HEK293 (cell line): ENCODE data around the gene IGSF21.

ENCODE experiments used
- CTCF ChIA-PET: fragments of 350-600 bp; formaldehyde crosslinking; extraction: SDS; loops from one replicate; lab custom pipeline; 2021; ENCODE audit warnings: antibody characterized with exemption; lab: Yijun Ruan, JAX
- POLR2A ChIA-PET: fragments of 300-600 bp; formaldehyde crosslinking; extraction: SDS; loops from one replicate; lab custom pipeline; 2020; ENCODE audit warnings: antibody characterized with exemption, inconsistent platforms; lab: Yijun Ruan, JAX
- H3K27ac ChIP-seq: fragments of 200-500 bp; sonication (Bioruptor generic); 2 replicates; pipeline ENCODE4 v1.5.1; 2014; ENCODE audit warnings: low read depth, low read length, control low read depth, inconsistent platforms; ENCODE audit errors: extremely low read depth
- H3K36me3 ChIP-seq, 2 experiments: fragments of 200-500 bp in 1 of 2; sonication (Bioruptor generic) in 1 of 2; 1 replicate in 1 of 2; 2 replicates in 1 of 2; pipeline ENCODE4 v1.5.1; 2014 to 2017; ENCODE audit warnings: inconsistent platforms in 2 of 2, low read length in 2 of 2; ENCODE audit not compliant: control insufficient read depth in 2 of 2, insufficient read depth in 1 of 2
- H3K4me1 ChIP-seq: fragments of 200-500 bp; sonication (Bioruptor generic); 2 replicates; pipeline ENCODE4 v1.5.1; 2014; ENCODE audit warnings: mild to moderate bottlenecking, low read length, inconsistent platforms; ENCODE audit not compliant: control insufficient read depth, insufficient read depth
- H3K4me3 ChIP-seq: 2 replicates; pipeline ENCODE4 v1.5.1; 2011; ENCODE audit warnings: low read depth, mild to moderate bottlenecking, control low read depth, low read length, moderate library complexity
- H3K9me3 ChIP-seq: fragments of 200-500 bp; sonication (Bioruptor generic); 2 replicates; pipeline ENCODE4 v1.5.1; 2014; ENCODE audit warnings: low read depth, low read length, inconsistent platforms; ENCODE audit not compliant: control insufficient read depth, insufficient read depth
- BCL6B ChIP-seq: fragments of 450-650 bp; formaldehyde crosslinking; IDR thresholded peaks from 2 replicates; pipeline ENCODE4 v1.5.1; 2017; ENCODE audit warnings: missing biosample characterization, missing genetic modification characterization
- HIC1 ChIP-seq: fragments of 450-650 bp; formaldehyde crosslinking; IDR thresholded peaks from 2 replicates; pipeline ENCODE4 v1.5.1; 2016; ENCODE audit warnings: missing biosample characterization, missing genetic modification characterization
- HOXD13 ChIP-seq: sonication (generic); formaldehyde crosslinking; IDR thresholded peaks from 2 replicates; pipeline ENCODE4 v1.8.0; 2022; ENCODE audit warnings: missing genetic modification reagents, borderline replicate concordance
- IKZF3 ChIP-seq: fragments of 450-650 bp; IDR thresholded peaks from 2 replicates; pipeline ENCODE4 v1.5.0; 2018; ENCODE audit warnings: missing biosample characterization, mild to moderate bottlenecking, missing genetic modification characterization, moderate library complexity
- KLF10 ChIP-seq: fragments of 450-650 bp; IDR thresholded peaks from 2 replicates; pipeline ENCODE4 v1.5.1; 2018; ENCODE audit warnings: missing biosample characterization, mild to moderate bottlenecking, missing genetic modification characterization
- KLF16 ChIP-seq: fragments of 450-650 bp; formaldehyde crosslinking; IDR thresholded peaks from 2 replicates; pipeline ENCODE4 v1.5.1; 2017; ENCODE audit warnings: missing biosample characterization, missing genetic modification characterization
- MEIS1 ChIP-seq: sonication (generic); formaldehyde crosslinking; IDR thresholded peaks from 2 replicates; pipeline ENCODE4 v1.8.1; 2022; ENCODE audit warnings: missing genetic modification reagents, mild to moderate bottlenecking, borderline replicate concordance
- SP2 ChIP-seq: fragments of 450-650 bp; formaldehyde crosslinking; IDR thresholded peaks from 2 replicates; pipeline ENCODE4 v1.5.1; 2016; ENCODE audit warnings: missing biosample characterization, missing genetic modification characterization
- TSHZ1 ChIP-seq: fragments of 450-650 bp; formaldehyde crosslinking; IDR thresholded peaks from 2 replicates; pipeline ENCODE4 v1.5.1; 2016; ENCODE audit warnings: missing biosample characterization, missing genetic modification characterization, borderline replicate concordance
- ZNF10 ChIP-seq: fragments of 450-650 bp; formaldehyde crosslinking; IDR thresholded peaks from 2 replicates; pipeline ENCODE4 v1.5.1; 2017; ENCODE audit warnings: missing biosample characterization, missing genetic modification characterization
- ZNF114 ChIP-seq: fragments of 450-650 bp; formaldehyde crosslinking; IDR thresholded peaks from 2 replicates; pipeline ENCODE4 v1.5.0; 2017; ENCODE audit warnings: missing biosample characterization, missing genetic modification characterization
- ZNF138 ChIP-seq: fragments of 450-650 bp; formaldehyde crosslinking; IDR thresholded peaks from 2 replicates; pipeline ENCODE4 v1.5.1; 2016; ENCODE audit warnings: missing biosample characterization, missing genetic modification characterization, borderline replicate concordance
- ZNF174 ChIP-seq: fragments of 450-650 bp; formaldehyde crosslinking; IDR thresholded peaks from 2 replicates; pipeline ENCODE4 v1.5.0; 2017; ENCODE audit warnings: missing biosample characterization, mild to moderate bottlenecking, missing genetic modification characterization
- ZNF19 ChIP-seq: fragments of 450-650 bp; formaldehyde crosslinking; IDR thresholded peaks from 2 replicates; pipeline ENCODE4; 2016; ENCODE audit warnings: missing biosample characterization, missing genetic modification characterization, low read depth
- ZNF202 ChIP-seq: fragments of 450-650 bp; formaldehyde crosslinking; IDR thresholded peaks from 2 replicates; pipeline ENCODE4 v1.5.1; 2016; ENCODE audit warnings: missing biosample characterization, missing genetic modification characterization, borderline replicate concordance
- ZNF266 ChIP-seq: fragments of 450-650 bp; formaldehyde crosslinking; IDR thresholded peaks from 2 replicates; pipeline ENCODE4 v1.5.1; 2016; ENCODE audit warnings: missing biosample characterization, missing genetic modification characterization, low read depth
- ZNF280C ChIP-seq: fragments of 450-650 bp; formaldehyde crosslinking; IDR thresholded peaks from 2 replicates; pipeline ENCODE4 v1.5.1; 2016; ENCODE audit warnings: missing biosample characterization, missing genetic modification characterization
- ZNF350 ChIP-seq: fragments of 450-650 bp; formaldehyde crosslinking; IDR thresholded peaks from 2 replicates; pipeline ENCODE4 v1.5.0; 2017; ENCODE audit warnings: missing biosample characterization, mild to moderate bottlenecking, missing genetic modification characterization
- ZNF394 ChIP-seq: fragments of 450-650 bp; formaldehyde crosslinking; IDR thresholded peaks from 2 replicates; pipeline ENCODE4 v1.5.1; 2016; ENCODE audit warnings: missing biosample characterization, missing genetic modification characterization, mild to moderate bottlenecking, moderate library complexity, borderline replicate concordance
- ZNF600 ChIP-seq: fragments of 450-650 bp; formaldehyde crosslinking; IDR thresholded peaks from 2 replicates; pipeline ENCODE4 v1.5.1; 2016; ENCODE audit warnings: missing biosample characterization, missing genetic modification characterization
- ZNF624 ChIP-seq: fragments of 450-650 bp; formaldehyde crosslinking; IDR thresholded peaks from 2 replicates; pipeline ENCODE4 v1.5.1; 2017; ENCODE audit warnings: missing biosample characterization, missing genetic modification characterization
- ZNF830 ChIP-seq: fragments of 450-650 bp; IDR thresholded peaks from 2 replicates; pipeline ENCODE4 v1.5.0; 2018; ENCODE audit warnings: missing biosample characterization, missing genetic modification characterization, low read depth, mild to moderate bottlenecking, moderate library complexity
- TF ChIP-seq, protein P1 (sequence below): fragments of 450-650 bp; formaldehyde crosslinking; IDR thresholded peaks from 2 replicates; pipeline ENCODE4 v1.5.1; 2016; ENCODE audit warnings: missing biosample characterization, missing genetic modification characterization

The IGSF21 gene

DNA sequence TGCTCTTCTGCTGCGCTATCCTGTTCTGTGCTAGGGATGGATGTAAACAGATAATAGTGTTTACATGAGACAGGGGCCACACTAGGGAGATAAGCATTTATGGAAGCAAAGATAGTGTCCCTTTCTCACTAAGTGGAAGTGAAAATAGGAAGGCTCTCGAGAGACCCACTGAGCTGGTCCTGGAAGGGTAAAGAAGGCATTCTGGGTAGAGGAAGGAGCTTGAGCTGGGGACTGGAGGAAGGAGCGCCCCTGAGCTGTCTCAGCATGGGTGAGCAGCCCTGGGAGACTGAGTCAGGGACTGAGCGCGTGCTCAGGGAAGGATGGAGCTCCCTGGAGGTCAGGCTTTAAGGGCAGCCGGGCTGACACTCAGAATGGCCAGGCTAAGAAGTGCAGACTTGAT lies 93.3 kb downstream of the IGSF21 start (continued):
- TF ChIP-seq TSHZ1 (tag by site-specific recombination), result no peak
- TF ChIP-seq ZNF394 (tag by site-specific recombination), result no peak
- TF ChIP-seq BCL6B (tag by site-specific recombination), result no peak
- no peak for TF ChIP-seq HIC1
- no peak for TF ChIP-seq KLF10 (tag by site-specific recombination)
- TF ChIP-seq ZNF350 (tag by site-specific recombination), result no peak
- TF ChIP-seq ZNF138, result no peak
- TF ChIP-seq ZNF266 (tag by site-specific recombination), result no peak
- no peak for TF ChIP-seq ZNF10 (tag by site-specific recombination)
- TF ChIP-seq ZNF174 (tag by site-specific recombination), result no peak
- no peak for TF ChIP-seq KLF16 (tag by site-specific recombination)
- TF ChIP-seq IKZF3, result no peak
- no peak for TF ChIP-seq ZNF624 (tag by site-specific recombination)

DNA sequence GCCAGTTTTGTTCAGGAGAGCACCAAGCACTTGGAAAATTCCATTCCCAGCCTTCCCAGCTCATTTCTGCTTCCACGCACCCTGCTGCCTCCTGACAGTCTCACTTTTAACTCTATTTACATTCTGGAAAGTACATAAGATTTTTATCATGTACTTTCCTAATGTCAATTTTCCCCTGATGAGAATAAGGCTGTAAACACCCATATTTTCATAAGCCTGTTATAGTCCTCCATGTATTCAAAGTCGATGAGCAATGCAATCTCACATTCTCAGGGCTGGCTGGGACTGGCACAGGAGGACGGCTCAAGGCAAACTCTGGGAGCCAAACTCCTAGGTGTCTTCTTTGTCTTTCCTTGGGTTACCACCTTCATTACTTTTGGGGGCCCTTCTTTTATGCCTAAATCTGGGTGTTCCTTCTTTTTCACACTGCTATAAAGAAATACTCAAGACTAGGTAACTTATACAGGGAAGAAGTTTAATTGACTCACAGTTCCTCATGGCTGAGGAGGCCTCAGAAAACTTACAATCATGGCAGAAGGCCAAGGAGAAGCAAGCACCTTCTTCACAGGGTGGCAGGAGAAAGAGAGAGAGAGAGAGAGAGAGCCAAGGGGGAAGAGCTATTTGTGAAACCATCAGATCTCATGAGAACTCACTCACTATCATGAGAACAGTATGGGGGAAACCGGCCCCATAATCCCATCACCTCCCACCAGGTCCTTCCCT lies 94.6 kb downstream of the IGSF21 start:
- no peaks in the 10 kb centered on the region for H3K4me1 ChIP-seq
- CTCF ChIA-PET, result no interaction called here
- H3K4me3 ChIP-seq, result no peak overlapping the region
- H3K9me3 ChIP-seq, result no peaks in the 10 kb centered on the region
- H3K27ac ChIP-seq, result no peak overlapping the region
- POLR2A ChIA-PET, result no interaction called here
- no peaks in the 10 kb centered on the region for H3K36me3 ChIP-seq
- TF ChIP-seq HOXD13 (CRISPR knock-in tag) (no peak), ZNF280C (tag by site-specific recombination) (no peak), ZNF19 (tag by site-specific recombination) (no peak), ZNF600 (tag by site-specific recombination) (no peak), ZNF202 (tag by site-specific recombination) (no peak), SP2 (tag by site-specific recombination) (no peak), MEIS1 (CRISPR knock-in tag) (no peak), ZNF830 (tag by site-specific recombination) (no peak), ZNF114 (tag by site-specific recombination) (no peak)
- TF ChIP-seq, protein P1, sequence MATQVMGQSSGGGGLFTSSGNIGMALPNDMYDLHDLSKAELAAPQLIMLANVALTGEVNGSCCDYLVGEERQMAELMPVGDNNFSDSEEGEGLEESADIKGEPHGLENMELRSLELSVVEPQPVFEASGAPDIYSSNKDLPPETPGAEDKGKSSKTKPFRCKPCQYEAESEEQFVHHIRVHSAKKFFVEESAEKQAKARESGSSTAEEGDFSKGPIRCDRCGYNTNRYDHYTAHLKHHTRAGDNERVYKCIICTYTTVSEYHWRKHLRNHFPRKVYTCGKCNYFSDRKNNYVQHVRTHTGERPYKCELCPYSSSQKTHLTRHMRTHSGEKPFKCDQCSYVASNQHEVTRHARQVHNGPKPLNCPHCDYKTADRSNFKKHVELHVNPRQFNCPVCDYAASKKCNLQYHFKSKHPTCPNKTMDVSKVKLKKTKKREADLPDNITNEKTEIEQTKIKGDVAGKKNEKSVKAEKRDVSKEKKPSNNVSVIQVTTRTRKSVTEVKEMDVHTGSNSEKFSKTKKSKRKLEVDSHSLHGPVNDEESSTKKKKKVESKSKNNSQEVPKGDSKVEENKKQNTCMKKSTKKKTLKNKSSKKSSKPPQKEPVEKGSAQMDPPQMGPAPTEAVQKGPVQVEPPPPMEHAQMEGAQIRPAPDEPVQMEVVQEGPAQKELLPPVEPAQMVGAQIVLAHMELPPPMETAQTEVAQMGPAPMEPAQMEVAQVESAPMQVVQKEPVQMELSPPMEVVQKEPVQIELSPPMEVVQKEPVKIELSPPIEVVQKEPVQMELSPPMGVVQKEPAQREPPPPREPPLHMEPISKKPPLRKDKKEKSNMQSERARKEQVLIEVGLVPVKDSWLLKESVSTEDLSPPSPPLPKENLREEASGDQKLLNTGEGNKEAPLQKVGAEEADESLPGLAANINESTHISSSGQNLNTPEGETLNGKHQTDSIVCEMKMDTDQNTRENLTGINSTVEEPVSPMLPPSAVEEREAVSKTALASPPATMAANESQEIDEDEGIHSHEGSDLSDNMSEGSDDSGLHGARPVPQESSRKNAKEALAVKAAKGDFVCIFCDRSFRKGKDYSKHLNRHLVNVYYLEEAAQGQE (tag by site-specific recombination), result no peak
